Measurements from ENCODE around the gene CR1.
"Not testable (repeated sequence)": the region's sequence is repeated elsewhere in the genome, so short reads cannot be mapped to it uniquely, and the experiment has no call there.

DNA sequence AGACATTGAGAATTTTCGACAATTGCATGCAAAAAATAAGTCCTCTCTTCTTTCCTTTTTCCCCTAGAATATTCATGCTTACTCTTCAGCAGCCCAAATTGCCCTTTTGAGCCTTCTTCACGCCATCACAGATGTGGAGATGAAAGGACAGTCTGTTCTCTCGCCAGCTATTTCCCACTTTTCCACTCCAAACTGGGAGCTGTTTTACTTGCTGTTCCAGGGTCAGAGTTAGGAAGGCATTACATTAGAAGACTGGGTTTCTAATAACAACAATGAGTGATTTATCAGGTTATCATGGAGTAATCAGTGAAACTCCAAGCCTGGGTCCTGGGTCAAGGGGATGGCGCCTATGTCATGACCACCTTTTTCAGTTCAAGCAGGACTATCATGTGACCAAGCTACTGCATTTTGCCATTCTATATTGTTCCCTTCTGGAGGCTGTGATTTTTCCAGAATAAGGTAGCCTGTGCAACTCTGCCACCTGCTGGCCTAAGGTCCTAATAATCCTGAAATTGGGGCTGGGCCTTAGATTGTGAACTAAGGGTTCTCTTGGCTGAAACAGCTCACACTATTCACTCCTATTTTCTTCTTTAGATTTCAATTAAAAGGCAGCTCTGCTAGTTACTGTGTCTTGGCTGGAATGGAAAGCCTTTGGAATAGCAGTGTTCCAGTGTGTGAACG, 50.9 kb downstream of the CR1 start:
- TF ChIP-seq, protein P1, sequence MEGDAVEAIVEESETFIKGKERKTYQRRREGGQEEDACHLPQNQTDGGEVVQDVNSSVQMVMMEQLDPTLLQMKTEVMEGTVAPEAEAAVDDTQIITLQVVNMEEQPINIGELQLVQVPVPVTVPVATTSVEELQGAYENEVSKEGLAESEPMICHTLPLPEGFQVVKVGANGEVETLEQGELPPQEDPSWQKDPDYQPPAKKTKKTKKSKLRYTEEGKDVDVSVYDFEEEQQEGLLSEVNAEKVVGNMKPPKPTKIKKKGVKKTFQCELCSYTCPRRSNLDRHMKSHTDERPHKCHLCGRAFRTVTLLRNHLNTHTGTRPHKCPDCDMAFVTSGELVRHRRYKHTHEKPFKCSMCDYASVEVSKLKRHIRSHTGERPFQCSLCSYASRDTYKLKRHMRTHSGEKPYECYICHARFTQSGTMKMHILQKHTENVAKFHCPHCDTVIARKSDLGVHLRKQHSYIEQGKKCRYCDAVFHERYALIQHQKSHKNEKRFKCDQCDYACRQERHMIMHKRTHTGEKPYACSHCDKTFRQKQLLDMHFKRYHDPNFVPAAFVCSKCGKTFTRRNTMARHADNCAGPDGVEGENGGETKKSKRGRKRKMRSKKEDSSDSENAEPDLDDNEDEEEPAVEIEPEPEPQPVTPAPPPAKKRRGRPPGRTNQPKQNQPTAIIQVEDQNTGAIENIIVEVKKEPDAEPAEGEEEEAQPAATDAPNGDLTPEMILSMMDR (optimal IDR thresholded peaks at IDR 0.05 in 1 of 3, IDR thresholded peaks at IDR 0.05 in 1 of 3, conservative IDR thresholded peaks at IDR 0.05 in 1 of 3; ENCODE audit: extremely low read depth in 1 of 3, insufficient read depth in 2 of 3, low read length in 3 of 3) = not testable (repeated sequence)
- not testable (repeated sequence) for TF ChIP-seq EZH2 (IDR thresholded peaks at IDR 0.05; ENCODE audit: low read length)

All from keratinocyte (primary cell).